Activated CD4-positive, alpha-beta memory T cell treated with anti-CD3 and anti-CD28 coated beads, Interleukin-2, amount 10 ng/mL, durations not matched to agents 7 days and 5 days (primary cell): ENCODE measurements around the gene EFCAB11. TPM values are rescaled to one million over a fixed set of nuclear protein-coding genes. Genes with fewer than 3 reads are reported as not detected.
"Not testable (repeated sequence)": the region's sequence is repeated elsewhere in the genome, so short reads cannot be mapped to it uniquely, and the experiment has no call there.

ENCODE experiments used
- CTCF ChIA-PET: fragments of 350-600 bp; sonication (Branson Sonifier 250); formaldehyde crosslinking; loops from one replicate; lab custom pipeline; 2021; ENCODE audit warnings: antibody characterized with exemption, inconsistent platforms; lab: Charles Lee
- POLR2A ChIA-PET: fragments of 350-600 bp; sonication (Branson Sonifier 250); formaldehyde crosslinking; loops from one replicate; lab custom pipeline; 2021; ENCODE audit warnings: antibody characterized with exemption; lab: Charles Lee
- DNase-seq: peaks from one replicate; pipeline ENCODE4 v3.0.0-alpha.2; 2020
- H3K27ac Mint-ChIP-seq: one replicate; pipeline ENCODE4 v1.8.0; 2021; ENCODE audit warnings: mild to moderate bottlenecking, mixed read lengths
- H3K27me3 Mint-ChIP-seq: one replicate; pipeline ENCODE4 v1.8.0; 2021; ENCODE audit warnings: mixed read lengths
- H3K36me3 Mint-ChIP-seq: one replicate; pipeline ENCODE4 v1.8.0; 2021; ENCODE audit warnings: low read depth, mixed read lengths
- H3K4me1 Mint-ChIP-seq: one replicate; pipeline ENCODE4 v1.8.0; 2021; ENCODE audit warnings: mixed read lengths
- H3K4me3 Mint-ChIP-seq: one replicate; pipeline ENCODE4 v1.8.0; 2021; ENCODE audit warnings: mild to moderate bottlenecking, mixed read lengths
- H3K9me3 Mint-ChIP-seq: one replicate; pipeline ENCODE4 v1.8.0; 2021; ENCODE audit warnings: mixed read lengths
- total RNA-seq, 2 experiments: library from RNA; stranded (reverse); gene quantifications; one replicate each; pipeline ENCODE4 v1.2.3, GENCODE V29; 2021

The EFCAB11 gene
- total RNA-seq, 2 experiments from 2014 or later = 9.6 to 9.9 TPM

DNA sequence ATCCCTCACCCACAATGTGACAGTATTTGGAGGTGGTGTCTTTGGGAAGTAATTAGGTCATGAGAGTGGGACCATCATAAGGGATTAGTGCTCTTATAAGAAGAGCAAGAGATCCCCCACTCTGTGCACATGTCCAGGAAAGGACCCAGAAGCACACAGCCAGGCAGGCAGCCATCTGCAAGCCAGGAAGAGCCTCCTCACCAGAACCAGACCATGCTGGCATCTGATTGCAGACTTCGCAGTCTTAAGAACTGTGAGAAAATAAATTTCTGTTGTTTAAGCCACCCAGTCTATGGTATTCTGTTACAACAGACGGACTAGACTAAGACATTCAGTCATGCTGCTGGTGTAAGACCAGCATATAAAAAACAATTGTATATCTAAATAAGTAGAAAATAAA is 69.8 kb downstream of the EFCAB11 start:
- Mint-ChIP-seq H3K27ac (no peak overlapping the region), H3K36me3 (no peaks in the 10 kb centered on the region), H3K4me1 (no peaks in the 10 kb centered on the region), H3K4me3 (no peak overlapping the region), H3K27me3 (no peaks in the 10 kb centered on the region), H3K9me3 (no peaks in the 10 kb centered on the region)
- ChIA-PET POLR2A (no interaction called here), CTCF (no interaction called here)
- no peak for DNase-seq

DNA sequence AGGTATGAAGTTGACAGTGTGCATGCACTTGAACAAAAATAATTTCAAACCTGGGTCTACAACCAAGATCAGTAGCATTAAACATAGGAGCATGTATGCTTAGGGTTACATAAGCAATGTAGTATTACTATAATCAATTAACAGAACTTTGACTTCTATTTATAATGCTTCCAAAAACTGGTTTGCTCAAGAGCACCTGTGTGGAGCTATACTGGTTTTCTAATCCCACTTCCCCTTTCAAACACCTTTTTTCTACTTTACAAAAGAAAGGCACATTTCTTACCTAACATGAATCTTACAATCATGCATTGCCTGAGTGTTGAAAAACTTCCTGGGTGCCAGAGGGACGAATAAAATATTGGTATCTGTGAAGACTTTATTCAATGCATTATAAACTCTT is 72.7 kb downstream of the EFCAB11 start:
- DNase-seq = no peak
- POLR2A ChIA-PET = no interaction called here
- Mint-ChIP-seq H3K4me1 (no peaks in the 10 kb centered on the region), H3K4me3 (no peak overlapping the region), H3K9me3 (no peaks in the 10 kb centered on the region), H3K27ac (no peak overlapping the region), H3K27me3 (no peaks in the 10 kb centered on the region), H3K36me3 (no peaks in the 10 kb centered on the region)
- CTCF ChIA-PET = no interaction called here

- POLR2A ChIA-PET, CTCF ChIA-PET, H3K27ac Mint-ChIP-seq, H3K36me3 Mint-ChIP-seq, H3K4me3 Mint-ChIP-seq, H3K27me3 Mint-ChIP-seq, DNase-seq, H3K4me1 Mint-ChIP-seq, H3K9me3 Mint-ChIP-seq: not testable (repeated sequence)
Measured at GRCh38 chr14:89874091-89874490, 80.4 kb downstream of the EFCAB11 start.

DNA sequence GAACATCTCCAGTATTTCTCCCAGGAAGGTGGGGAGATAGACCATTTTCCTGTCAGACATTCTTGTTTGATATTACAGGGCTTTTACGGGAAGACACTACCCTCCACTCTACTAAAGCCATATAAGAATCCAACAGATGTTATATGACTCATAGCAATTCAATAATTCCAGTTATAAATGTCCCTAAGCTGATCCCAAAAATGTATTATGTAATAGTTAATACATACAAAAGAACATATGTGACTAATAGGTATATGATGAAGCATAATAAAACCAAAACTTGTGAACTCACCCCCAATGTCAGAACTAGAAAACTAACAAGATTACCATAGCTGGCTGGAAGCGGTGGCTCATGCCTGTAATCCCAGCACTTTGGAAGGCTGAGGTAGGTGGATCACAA is 84.2 kb downstream of the EFCAB11 start:
- no peak overlapping the region for H3K4me3 Mint-ChIP-seq
- ChIA-PET CTCF (no interaction called here), POLR2A (no interaction called here)
- no peaks in the 10 kb centered on the region for H3K27me3 Mint-ChIP-seq
- H3K27ac Mint-ChIP-seq = no peak overlapping the region
- H3K9me3 Mint-ChIP-seq = peaks cover 8% of the 10 kb centered on the region
- H3K36me3 Mint-ChIP-seq = peaks cover 2% of the 10 kb centered on the region
- DNase-seq = no peak
- no peaks in the 10 kb centered on the region for H3K4me1 Mint-ChIP-seq

- H3K4me3 Mint-ChIP-seq = no peak overlapping the region
- CTCF ChIA-PET = no interaction called here
- no peak for DNase-seq
- H3K36me3 Mint-ChIP-seq = peaks cover 2% of the 10 kb centered on the region
- peaks cover 5% of the 10 kb centered on the region for H3K9me3 Mint-ChIP-seq
- H3K27me3 Mint-ChIP-seq = no peaks in the 10 kb centered on the region
- POLR2A ChIA-PET = no interaction called here
- H3K27ac Mint-ChIP-seq = no peak overlapping the region
- no peaks in the 10 kb centered on the region for H3K4me1 Mint-ChIP-seq
Measured at GRCh38 chr14:89869606-89870005, 84.9 kb downstream of the EFCAB11 start.

DNA sequence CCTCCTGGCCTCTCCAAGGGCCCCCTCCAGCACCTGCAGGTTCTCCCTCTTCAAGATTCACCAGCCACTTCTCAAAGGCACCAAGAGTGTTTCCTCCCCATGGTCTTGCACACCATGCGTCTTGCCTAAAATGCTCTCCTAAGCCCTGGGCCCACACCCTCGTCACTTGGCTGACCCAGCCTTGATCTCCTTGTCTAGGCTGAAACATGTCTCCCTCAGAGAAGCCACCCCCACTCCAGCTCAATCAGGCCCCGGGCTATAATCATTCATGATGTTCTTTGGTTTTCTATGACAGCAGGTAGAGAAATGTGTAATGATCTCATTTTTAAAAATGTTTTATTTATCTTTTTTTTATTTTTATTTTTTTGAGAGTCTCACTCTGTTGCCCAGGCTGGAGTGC is 88.1 kb downstream of the EFCAB11 start:
- POLR2A ChIA-PET = no interaction called here
- Mint-ChIP-seq H3K36me3 (no peaks in the 10 kb centered on the region), H3K27ac (no peak overlapping the region), H3K9me3 (peaks cover 2% of the 10 kb centered on the region), H3K4me1 (no peaks in the 10 kb centered on the region), H3K4me3 (no peak overlapping the region), H3K27me3 (no peaks in the 10 kb centered on the region)
- CTCF ChIA-PET = no interaction called here
- no peak for DNase-seq

- Mint-ChIP-seq H3K9me3 (peaks cover 2% of the 10 kb centered on the region), H3K4me3 (no peak overlapping the region), H3K4me1 (no peaks in the 10 kb centered on the region), H3K27me3 (peaks cover 2% of the 10 kb centered on the region), H3K27ac (no peak overlapping the region), H3K36me3 (no peaks in the 10 kb centered on the region)
- ChIA-PET POLR2A (no interaction called here), CTCF (no interaction called here)
- no peak for DNase-seq
Measured at GRCh38 chr14:89865153-89865552, 89.4 kb downstream of the EFCAB11 start.

- no peak for DNase-seq
- Mint-ChIP-seq H3K36me3 (no peaks in the 10 kb centered on the region), H3K27me3 (peaks cover 2% of the 10 kb centered on the region), H3K9me3 (peaks cover 2% of the 10 kb centered on the region), H3K4me1 (no peaks in the 10 kb centered on the region), H3K4me3 (no peak overlapping the region), H3K27ac (no peak overlapping the region)
- ChIA-PET CTCF (no interaction called here), POLR2A (interaction anchor here (1.1 kb wide), 1 partner anchor 9 kb away, joined by 4 read pairs; no protein-coding TSS in a partner anchor)
Measured at GRCh38 chr14:89862856-89863255, 91.7 kb downstream of the EFCAB11 start.

DNA sequence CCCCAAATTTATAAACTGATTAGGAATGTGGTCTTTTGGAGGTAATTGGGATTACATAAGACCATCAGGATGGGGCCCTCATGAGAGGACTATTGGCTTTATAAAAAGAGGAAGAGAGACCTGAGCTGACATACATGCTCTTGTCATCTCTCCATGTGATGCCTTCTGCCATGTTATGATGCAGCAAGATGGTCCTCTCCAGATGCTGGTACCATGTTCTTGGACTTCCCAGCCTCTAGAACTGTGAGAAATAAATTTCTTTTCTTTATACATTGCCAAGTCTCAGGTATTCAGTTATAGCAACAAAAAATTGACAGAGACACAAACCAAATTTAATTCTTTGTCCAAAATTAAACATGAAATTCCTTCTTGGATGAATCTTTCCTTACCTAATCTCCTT is 92.9 kb downstream of the EFCAB11 start:
- Mint-ChIP-seq H3K27ac (no peak overlapping the region), H3K4me1 (no peaks in the 10 kb centered on the region)
- POLR2A ChIA-PET = no interaction called here

DNA sequence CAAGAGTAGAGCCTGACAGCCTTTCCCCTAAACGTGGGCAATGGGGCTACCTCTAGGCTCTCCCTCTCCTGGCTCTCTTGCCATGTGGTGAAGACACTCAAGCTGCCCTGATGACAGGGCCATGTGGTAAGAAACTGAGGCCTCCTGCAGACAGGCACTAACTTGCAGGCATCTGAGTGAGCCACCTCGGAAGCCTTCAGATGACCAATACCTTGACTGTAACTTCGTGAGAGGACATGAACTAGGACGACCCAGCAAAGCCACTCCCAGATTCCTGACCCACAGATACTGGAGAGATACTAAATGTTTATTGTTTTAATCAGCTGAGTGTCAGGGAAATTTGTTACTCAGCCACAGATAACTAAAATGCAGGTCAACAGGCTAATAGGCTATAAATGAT is 96.4 kb downstream of the EFCAB11 start:
- H3K36me3 Mint-ChIP-seq = no peaks in the 10 kb centered on the region
- no peaks in the 10 kb centered on the region for H3K9me3 Mint-ChIP-seq
- H3K27me3 Mint-ChIP-seq = peaks cover 2% of the 10 kb centered on the region
- H3K27ac Mint-ChIP-seq = no peak overlapping the region
- CTCF ChIA-PET = interaction anchor here (0.7 kb wide), 1 partner anchor 12 kb away, joined by 5 read pairs; no protein-coding TSS in a partner anchor
- no peak for DNase-seq
- POLR2A ChIA-PET = no interaction called here
- no peaks in the 10 kb centered on the region for H3K4me1 Mint-ChIP-seq
- H3K4me3 Mint-ChIP-seq = no peak overlapping the region

More for the DNA sequence above, 92.9 kb downstream of the EFCAB11 start:
- H3K36me3 Mint-ChIP-seq = no peaks in the 10 kb centered on the region
- CTCF ChIA-PET = no interaction called here
- DNase-seq = no peak
- peaks cover 2% of the 10 kb centered on the region for H3K27me3 Mint-ChIP-seq
- H3K9me3 Mint-ChIP-seq = peaks cover 2% of the 10 kb centered on the region
- H3K4me3 Mint-ChIP-seq = no peak overlapping the region

- no peak for DNase-seq
- CTCF ChIA-PET = no interaction called here
- H3K36me3 Mint-ChIP-seq = no peaks in the 10 kb centered on the region
- no peaks in the 10 kb centered on the region for H3K4me1 Mint-ChIP-seq
- no peak overlapping the region for H3K4me3 Mint-ChIP-seq
- H3K9me3 Mint-ChIP-seq = no peaks in the 10 kb centered on the region
- no peak overlapping the region for H3K27ac Mint-ChIP-seq
- H3K27me3 Mint-ChIP-seq = peaks cover 2% of the 10 kb centered on the region
- POLR2A ChIA-PET = no interaction called here
Measured at GRCh38 chr14:89856871-89857345, 97.6 kb downstream of the EFCAB11 start.

DNA sequence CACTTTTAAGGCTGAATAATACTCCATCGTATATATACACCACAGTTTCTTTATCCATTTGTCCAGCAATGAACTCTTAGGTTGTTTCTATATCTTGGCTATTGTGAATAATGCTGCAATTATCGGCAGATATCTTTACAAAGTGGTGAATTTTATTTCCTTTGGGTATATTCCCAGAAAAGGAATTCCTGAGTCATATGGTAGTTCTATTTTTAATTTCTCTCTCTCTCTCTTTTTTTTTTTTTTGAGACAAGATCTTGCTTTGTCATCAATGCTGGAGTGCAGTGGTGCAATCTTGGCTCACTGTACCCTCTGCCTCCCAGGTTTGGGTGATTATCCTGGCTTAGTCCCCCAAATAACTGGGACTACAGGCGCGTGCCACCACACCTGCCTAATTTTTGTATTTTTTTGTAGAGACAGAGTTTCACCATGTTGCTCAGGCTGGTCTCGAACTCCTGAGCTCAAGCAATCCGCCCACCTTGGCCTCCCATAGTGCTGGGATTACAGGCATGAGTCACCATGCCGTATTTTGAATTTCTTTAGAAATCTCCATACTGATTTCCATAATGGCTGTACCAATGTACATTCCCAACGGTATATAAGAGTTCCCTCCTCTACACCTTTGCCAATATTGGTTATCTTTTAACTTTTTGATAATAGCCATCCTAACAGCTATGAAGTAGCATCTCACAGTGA is 98.4 kb downstream of the EFCAB11 start:
- Mint-ChIP-seq H3K4me3 (no peak overlapping the region), H3K9me3 (no peaks in the 10 kb centered on the region), H3K27me3 (peaks cover 1% of the 10 kb centered on the region), H3K27ac (no peak overlapping the region), H3K36me3 (no peaks in the 10 kb centered on the region), H3K4me1 (no peaks in the 10 kb centered on the region)
- no peak for DNase-seq
- CTCF ChIA-PET = no interaction called here
- POLR2A ChIA-PET = no interaction called here

- H3K36me3 Mint-ChIP-seq = no peaks in the 10 kb centered on the region
- H3K27ac Mint-ChIP-seq = no peak overlapping the region
- no peak for DNase-seq
- no peak overlapping the region for H3K4me3 Mint-ChIP-seq
- CTCF ChIA-PET = interaction anchor here (1.0 kb wide), 1 partner anchor 11 kb away, joined by 3 read pairs; no protein-coding TSS in a partner anchor
- POLR2A ChIA-PET = interaction anchor here (1.1 kb wide), 1 partner anchor 9 kb away, joined by 4 read pairs; no protein-coding TSS in a partner anchor
- H3K27me3 Mint-ChIP-seq = no peaks in the 10 kb centered on the region
- no peaks in the 10 kb centered on the region for H3K4me1 Mint-ChIP-seq
- no peaks in the 10 kb centered on the region for H3K9me3 Mint-ChIP-seq
Measured at GRCh38 chr14:89853936-89854693, 100.4 kb downstream of the EFCAB11 start.
